ENCODE results near the gene TMPRSS7.

- TF ChIP-seq, protein P1, sequence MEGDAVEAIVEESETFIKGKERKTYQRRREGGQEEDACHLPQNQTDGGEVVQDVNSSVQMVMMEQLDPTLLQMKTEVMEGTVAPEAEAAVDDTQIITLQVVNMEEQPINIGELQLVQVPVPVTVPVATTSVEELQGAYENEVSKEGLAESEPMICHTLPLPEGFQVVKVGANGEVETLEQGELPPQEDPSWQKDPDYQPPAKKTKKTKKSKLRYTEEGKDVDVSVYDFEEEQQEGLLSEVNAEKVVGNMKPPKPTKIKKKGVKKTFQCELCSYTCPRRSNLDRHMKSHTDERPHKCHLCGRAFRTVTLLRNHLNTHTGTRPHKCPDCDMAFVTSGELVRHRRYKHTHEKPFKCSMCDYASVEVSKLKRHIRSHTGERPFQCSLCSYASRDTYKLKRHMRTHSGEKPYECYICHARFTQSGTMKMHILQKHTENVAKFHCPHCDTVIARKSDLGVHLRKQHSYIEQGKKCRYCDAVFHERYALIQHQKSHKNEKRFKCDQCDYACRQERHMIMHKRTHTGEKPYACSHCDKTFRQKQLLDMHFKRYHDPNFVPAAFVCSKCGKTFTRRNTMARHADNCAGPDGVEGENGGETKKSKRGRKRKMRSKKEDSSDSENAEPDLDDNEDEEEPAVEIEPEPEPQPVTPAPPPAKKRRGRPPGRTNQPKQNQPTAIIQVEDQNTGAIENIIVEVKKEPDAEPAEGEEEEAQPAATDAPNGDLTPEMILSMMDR (IDR thresholded peaks at IDR 0.05; ENCODE audit: poor library complexity, severe bottlenecking): no peak
- TF ChIP-seq REST (IDR thresholded peaks at IDR 0.05; ENCODE audit: borderline replicate concordance) (no peak), SMC3 (conservative IDR thresholded peaks at IDR 0.05; ENCODE audit: poor library complexity) (no peak)
Observed at GRCh38 chr3:112018712-112019111, 15.8 kb upstream of the TMPRSS7 start.
